Activated CD4-positive, CD25-positive, alpha-beta regulatory T cell (primary cell): Measurements from ENCODE around the gene NHP2.
"Not testable (repeated sequence)": the region's sequence is repeated elsewhere in the genome, so short reads cannot be mapped to it uniquely, and the experiment has no call there.

Experiments
- DNase-seq, 4 experiments: peaks; one replicate each; lab custom pipeline; 2025; lab: John Stamatoyannopoulos, UW

NHP2 gene

DNA sequence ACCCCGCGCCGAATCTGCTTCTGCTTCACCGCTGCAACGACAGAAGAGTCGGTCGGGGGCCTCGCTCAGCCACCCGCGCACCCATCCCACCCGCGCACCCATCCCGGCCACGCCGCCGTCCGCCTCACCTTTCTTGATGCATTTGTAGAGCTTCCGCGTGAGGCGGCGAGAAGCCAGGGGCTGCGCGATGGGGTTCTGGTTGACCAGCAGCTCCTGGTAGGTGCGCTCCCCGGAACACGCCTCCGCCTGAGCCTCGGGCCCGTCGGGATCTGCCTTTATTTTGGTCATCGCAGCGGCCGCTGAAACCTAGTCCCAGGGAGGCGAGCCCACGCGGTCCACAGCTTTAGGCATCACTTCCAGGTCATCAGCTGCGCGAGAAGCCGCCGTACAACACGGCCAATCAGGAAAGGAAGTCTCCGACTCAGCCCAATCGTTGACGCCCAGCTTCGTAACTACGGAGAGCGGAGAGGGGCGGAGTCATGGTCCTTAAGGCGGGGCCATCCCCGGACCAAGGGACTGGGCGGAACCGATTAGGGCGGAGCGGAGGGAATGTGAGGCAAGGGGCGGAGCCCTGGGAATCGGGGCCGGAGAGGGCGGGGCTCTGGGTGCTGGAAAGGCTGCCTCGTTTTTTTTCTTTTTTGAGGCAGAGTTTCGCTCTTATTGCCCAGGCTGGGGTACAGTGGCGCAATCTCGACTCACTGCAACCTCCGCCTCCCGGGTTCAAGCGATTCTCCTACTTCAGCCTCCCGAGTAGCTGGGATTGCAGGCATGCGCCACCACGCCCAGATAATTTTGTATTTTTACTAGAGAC is at the start of gene NHP2:
NHP2 (minus strand) TSS at position 356 of the 811 bp plus-strand sequence; CDS start at position 288, 68 bp downstream.
- peak; percentile 87 to 95 (median 90) for DNase-seq

DNA sequence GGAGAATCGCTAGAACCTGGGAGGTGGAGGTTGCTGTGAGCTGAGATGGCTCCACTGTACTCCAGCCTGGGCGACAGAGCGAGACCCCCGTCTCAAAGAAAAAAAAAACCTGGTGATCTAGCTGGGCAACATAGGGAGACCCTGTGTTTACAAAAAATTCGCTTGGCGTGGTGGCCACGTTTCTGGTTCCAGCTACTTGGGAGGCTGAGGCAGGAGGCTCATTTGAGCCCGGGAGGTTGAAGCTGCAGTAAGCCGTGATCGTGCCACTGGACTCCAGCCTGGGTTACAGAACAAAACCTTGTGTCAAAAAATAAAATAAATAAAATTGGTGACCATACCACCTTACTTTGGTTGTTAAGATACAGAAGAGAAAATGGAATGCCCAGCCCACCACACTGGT is 48.9 kb upstream of the NHP2 start:
- DNase-seq = no peak

DNA sequence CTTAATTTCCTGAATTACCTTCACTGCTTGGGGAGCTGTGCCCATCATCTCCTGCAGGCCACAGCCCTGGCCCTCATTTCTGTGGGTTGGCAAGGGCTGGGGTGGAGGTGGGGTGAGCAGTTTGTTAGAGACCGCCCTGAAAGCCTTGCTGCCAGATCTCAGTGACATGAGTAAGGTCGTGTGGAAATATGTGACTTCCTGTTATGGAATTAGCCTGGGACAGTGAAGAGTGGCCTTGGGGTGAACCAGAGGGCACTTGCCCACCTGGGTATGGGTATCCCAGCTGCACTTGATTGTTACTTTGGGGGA is 48.2 kb upstream of the NHP2 start:
- no peak for DNase-seq

DNA sequence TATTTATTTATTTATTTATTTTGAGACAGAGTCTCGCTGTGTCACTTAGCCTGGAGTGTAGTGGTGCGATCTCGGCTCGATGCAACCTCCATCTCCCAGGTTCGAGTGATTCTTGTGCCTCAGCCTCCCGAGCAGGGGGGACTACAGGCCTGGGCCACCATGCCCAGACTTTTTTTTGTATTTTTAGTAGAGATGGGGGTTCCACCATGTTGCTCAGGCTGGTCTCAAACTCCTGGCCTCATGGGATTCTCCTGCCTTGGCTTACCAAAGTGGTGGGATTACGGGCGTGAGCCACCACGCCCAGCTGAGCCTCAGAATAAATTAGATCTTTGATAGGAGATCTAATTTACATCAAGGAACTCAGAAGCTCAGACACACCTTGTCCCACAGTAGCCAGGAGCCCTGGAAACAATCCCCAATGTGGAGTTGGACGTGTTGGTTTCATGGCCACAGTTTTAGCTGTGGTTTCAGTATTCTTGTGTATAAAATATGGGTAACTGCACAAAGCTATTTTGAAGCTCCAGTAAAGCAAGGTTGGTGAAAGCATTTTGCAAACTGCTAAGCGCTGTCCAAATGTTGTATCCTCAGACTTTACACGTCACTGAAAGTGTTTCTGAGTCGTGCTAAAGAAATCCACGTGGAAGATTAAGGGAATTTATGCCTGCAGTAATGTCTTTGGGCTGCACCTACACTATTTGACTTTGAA is 47.7 kb upstream of the NHP2 start:
- no peak for DNase-seq

DNA sequence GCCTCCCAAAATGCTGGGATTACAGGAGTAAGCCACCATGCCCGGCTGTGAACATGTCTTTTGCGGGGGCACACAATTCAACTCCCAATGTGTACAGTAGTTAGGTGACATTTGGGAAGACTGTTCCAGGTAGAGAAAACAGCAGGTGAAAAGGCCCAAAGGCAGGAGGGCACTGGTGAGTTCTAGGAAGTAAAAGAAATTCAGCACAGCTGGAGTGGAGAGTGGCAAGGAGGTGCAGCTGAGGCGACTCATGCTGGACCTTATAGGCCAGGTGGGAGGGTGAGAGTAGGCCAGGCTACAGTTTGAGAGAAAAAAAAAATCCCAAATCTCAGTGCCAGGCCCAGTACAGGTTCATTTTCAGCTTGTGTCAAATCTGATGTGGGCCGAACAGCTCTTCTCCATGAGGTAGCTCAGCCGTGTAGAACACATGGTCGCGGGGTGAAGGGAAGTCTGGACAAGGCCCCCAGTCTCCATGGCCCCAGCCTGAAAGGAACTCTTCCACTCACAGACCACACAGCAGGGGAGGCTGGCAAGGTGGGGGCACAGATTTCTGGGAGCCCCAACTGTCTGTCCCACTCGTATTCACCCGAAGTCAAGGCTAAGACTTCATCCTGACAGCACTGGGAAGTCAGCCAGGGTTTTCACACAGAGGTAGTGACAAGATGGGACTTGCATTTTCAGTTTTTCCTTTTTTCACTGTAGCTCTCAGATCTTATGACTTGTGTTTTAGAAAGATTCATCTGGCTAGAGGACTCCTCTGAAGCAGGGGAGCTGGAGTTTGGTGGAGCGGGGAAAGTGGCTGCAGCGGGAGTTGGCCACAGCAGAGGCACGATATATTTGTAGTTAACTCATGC is 46.1 kb upstream of the NHP2 start:
- no peak for DNase-seq

DNA sequence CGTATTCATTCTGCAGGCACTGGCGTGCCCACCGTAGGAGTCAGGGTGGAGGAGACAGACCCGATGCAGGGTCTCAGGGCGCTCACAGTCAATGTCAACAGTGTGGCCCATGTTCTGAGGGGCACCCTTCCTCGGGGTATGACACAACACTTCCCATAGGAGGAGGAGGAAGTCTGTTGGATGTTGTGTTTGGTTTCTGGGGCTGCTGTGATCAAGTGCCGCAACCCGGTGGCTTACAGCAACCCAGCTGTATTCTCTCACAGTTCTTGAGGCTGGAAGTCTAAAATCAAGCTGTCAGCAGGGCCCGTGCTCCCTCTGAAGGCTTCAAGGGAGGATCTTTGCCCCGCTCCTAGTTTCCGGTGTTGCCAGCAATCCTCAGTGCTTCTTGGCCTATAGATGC is 45.0 kb upstream of the NHP2 start:
- no peak for DNase-seq

DNA sequence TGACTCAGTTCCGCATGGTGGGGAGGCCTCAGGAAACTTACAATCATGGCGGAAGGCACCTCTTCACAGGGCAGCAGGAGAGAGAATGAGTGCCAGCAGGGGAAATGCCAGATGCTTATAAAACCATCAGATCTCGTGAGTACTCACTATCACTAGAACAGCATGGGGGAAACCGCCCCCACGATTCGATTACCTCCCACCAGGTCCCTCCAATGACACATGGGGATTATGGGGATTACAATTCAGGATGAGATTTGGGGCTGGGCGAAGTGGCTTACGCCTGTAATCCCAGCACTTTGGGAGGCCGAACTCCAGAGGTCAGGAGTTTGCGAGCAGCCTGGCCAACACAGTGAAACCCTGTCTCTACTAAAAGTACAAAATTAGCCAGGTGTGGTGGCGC is 44.5 kb upstream of the NHP2 start:
- not testable (repeated sequence) for DNase-seq

DNA sequence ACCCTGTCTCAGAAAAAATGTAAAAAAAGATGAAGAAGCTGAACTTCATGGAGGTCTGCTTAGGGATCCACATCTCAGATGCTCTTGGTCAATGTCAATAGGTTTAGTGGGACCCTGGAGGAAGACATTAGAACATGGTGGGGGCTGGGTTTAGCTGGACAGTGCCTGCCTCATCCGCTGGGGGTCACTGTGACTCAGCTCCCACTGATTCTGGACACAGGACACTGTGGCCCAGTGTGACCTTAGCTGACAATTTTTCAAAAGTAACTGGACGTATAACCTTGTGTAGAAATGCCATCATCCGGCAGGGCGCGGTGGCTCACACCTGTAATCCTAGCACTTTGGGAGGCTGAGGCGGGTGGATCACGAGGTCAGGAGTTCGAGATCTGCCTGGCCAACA is 43.3 kb upstream of the NHP2 start:
- no peak for DNase-seq

DNA sequence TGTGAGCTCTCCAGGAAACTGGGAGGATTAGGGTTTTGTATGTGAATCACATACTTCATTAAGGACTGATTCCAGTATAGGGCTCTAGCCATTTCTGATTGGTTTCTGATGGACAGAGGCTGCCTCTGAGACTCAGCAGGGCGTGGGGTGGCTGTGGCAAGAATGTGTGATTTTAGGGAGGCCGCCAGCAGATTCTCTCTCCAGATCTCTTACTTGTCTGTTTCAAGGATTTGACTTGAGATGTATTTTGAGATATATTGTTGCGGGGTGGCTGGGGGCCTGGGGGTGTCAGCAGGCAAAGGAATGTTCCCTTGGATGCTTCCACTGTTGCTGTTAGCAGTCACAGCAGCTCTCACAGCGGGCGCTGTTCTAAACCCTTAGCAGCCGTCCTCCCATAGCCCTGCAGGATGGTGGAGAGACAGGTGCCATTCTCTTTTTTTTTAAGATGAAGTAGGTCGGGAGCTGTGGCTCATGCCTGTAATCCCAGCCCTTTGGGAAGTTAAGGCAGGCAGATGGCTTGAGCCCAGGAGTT is 42.7 kb upstream of the NHP2 start:
- DNase-seq = no peak

DNA sequence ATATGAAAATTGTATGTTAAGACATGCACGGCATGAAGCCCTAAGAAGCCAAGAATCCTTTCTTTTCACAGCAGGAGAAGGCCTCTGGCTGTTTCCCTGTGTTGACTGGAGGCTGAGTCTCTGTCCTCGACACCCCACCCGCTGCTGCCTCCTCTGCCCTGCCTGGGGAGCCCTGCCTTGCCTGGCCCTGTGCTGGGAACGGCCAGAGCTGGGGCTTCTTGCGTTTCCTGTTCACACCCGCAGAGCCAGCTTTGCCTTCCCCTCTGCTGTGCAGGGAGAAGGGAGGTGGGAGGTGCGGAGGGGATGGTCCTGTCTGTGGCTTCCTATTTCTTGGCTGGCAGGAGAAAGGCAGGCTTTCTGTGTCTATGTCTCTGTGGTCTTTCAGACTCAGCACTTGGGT is 40.3 kb upstream of the NHP2 start:
- DNase-seq = no peak

DNA sequence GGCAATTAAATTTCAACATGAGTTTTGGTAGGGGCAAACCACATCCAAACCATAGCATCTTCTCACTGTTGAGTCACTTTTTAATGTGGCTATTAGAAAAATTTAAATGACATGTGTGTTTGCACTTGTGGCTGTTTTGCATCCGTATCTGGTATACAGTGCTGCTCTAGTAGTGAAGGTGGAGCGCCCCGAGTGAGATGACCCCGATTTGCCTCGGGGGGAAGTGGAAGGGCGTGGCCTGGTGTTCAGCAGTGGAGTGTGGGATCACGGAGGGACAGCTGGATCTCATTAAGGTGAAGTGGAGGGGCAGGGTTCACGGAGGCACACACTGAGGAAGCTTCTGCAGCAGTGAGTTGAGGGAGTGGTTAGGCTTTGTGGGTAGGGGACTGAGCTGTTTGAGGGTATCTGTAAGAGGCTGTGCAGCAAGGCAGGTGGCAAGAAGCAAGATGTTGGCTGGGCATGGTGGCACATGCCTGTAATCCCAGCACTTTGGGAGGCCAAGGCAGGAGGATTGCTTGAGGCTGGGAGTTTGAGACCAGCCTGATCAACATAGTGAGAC is 39.6 kb upstream of the NHP2 start:
- no peak for DNase-seq

DNA sequence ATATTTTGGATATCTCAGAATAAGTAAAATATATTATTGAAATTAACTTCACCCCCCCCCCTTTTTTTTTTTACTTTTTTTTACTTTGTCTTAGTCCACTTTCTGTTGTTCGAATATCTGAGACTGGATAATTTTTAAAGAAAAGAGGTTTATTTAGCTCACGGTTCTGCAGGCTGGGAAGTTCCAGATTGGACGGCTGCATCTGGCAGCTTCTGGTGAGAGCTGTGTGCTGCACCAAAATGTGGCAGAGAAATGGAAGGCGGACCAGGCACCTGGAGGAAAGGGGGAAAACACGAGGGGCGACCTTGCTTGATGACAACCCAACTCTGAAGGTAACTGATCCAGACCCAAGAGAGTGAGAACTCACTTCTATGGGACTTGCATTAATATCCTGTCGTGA is 39.1 kb upstream of the NHP2 start:
- no peak for DNase-seq

DNA sequence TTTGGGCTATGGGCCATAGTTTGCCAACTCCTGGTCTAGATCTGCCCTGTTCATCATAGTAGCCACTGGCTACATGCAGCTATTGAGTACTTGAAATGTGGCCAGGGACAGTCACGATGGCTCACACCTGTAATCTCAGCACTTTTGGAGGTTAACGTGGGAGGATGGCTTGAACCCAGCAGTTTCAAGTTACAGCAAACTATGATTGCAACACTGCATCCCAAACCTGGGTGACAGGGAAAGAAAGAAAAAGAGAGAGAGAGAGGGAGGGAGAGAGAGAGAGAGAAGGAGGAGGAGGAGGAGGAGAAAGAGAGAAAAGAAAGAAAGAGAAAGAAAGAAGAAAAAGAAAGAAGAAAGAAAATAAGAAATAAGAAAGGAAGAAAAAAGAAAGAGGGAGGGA is 38.6 kb upstream of the NHP2 start:
- no peak for DNase-seq

DNA sequence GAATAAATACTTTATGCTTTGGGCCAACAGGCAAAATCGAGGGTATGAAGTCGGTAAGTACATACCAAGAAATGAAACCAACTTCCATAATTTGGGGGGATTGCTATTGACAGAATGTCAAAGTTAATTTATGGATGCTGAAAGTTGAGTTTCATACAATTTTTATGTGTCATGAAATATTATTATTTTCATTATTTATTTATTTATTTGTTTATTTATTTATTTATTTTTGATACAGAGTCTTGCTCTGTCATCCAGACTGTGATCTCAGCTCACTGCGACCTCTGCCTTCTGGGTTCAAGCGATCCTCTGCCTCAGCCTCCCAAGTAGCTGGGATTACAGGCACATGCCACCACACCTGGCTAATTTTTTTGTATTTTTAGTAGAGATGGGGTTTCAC is 38.0 kb upstream of the NHP2 start:
- DNase-seq = no peak

DNA sequence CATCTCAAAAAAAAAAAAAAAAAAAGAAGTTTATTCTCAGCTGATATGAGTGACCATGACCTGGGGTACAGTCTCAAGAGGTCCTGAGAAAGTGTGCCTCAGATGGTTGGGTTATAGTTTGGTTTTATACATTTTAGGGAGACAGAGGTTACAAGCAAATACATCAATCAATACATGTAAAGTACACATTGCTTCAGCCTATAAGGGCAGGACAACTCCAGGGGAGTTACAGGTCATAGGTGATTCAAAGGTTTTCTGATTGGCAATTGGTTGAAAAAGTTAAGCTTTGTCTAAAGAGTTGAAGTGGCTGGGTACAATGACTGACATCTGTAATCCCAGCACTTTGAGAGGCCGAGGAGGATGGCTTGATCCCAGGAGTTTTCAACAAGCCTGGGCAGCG is 35.7 kb upstream of the NHP2 start:
- no peak for DNase-seq

DNA sequence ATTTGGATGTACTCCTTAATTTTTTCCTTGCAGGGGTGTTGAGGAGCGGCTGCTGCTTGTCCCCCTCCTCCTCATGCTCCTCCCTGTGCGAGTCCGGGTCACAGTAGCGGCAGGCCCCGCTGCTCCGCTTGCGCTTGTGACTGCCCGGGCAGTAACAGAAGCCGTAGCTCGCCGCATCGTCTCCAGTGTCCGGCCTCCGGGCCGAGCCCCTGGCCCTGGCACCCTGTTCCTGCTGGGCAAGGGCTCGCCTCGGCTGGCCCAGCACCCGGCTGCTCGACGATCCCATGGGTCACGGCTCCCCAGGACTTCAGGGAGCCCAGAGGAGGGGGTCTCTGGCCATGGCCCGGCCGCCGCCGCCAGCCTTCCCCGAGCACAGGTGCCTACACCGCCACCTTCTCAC is 33.3 kb upstream of the NHP2 start, which contains the start of gene GMCL2:
GMCL2 (minus strand) TSS at position 358 of the 400 bp plus-strand sequence; CDS start at position 286, 72 bp downstream.
- DNase-seq = no peak

DNA sequence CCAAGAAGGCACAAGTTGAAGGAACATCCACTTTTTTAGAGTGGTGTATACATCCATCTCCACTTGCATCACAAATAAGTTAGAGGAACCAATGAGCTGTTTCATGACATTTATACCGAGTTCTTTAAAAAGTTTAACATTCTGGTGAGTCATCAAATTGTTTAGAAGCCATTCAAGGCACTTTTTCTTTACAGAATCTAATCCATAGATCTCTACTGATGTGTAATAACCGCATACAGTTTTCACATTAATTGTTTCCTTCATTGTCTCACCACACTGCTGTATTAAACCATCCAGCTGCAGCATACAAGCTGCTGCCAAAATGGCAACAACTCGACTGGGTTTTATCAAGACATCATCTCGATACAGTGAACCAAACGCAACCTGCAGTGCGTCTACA is 32.7 kb upstream of the NHP2 start:
- DNase-seq = no peak

DNA sequence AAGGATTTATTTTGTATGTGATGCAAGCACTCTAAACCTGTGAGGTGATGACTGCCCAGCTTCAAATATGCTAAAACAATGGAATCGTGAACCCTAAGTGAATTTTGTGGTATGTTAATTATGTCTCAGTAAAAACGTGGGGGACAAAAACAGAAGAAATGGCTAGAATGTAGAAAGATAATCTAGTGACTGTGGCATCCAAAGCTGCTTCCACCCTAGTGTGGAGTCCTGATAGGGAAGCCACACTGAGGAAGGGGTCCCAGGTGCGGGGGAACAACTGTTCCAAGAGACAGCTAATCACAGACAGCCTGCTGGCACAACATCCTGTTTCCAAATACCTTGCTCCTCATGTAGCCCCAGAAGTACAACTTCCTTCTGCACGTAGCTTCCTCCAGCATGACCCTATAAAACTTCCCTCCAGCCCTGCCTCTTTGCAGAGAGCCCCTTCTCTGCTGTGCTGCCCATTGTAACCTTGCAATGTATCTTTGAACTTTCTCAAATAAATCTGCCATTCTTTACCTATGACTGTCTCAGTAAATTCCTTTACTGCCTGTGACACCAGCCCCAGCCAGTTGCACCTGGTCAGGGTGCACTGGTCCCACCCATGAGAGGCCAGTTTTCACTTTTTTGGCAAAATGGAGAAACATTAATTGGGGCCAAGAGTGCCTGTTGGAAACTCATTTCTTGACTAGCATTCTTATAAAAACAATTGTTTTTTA is 28.6 kb upstream of the NHP2 start:
- no peak for DNase-seq

DNA sequence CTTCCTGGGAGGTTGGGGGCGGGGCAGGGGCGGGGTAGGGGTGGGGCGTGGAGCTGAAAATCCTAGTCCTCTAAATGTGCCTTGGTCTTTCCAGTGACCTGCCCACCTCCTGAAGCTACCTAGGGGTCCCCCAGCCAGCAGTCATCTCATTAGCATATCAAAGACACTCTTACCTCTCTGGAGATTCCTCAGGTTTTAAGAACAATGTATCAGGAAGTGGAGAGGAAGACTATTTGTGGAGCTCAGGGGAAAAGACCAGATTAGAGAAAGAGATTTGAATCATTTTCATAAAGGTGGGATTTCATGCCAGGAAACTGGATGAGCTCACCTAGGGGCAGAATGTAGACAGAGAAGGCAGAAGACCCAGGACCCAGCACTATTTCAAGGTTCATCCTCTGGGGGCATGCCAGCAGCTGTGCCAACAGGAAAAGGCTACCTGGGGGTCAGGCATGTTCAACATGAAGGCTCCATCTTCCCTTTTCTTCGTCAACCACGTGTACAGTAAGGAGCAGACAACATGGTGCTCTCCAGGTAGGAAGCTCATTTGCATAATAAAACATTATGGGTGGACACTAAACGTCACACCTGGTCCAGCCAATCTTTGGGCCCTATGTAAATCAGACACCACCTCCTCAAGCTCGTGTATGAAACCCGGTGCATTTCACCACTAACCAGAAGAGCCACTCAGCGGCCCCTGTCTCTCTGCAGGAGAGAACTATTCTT is 26.6 kb upstream of the NHP2 start:
- DNase-seq = no peak

DNA sequence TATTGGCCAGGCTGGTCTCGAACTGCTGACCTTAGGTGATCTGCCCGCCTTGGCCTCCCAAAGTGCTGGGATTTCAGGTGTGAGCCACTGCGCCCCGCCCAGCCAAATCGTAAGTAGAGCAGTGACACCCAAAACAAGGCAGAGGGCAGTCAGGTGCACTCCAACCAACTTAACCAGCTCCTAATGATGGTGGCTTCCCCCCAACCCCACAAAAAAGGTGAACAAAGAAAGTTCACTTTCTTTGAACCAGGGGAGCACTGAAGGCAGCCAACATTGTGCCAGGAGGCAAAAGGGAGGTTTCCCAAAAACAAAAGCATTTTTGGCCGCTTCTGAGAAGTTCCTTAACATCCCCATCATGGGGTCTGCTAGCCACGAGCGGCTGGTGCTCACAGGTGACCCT is 23.9 kb upstream of the NHP2 start:
- no peak for DNase-seq

DNA sequence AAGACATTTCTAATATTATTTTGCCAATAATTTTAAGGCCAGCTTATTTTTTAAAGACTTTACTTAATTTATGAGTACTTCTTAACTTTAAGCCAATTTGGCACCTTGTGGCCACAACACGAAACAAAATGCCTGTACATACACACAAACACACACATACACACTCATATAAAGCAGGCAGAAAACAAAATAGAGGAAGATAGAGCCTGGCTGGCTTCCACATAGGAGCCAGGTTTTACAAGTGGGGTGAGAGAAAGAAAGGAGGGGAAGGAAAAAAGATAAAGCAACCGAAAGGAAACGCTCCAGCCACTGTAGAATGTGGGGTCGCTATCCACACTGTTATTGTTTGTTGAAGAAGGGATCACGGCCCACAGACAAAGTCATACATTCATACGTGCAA is 23.1 kb upstream of the NHP2 start:
- no peak for DNase-seq
